ENCODE measurements around the gene MTSS2.

Gene MTSS2

GRCh38 chr16:70697594-70698170 lies 11.8 kb upstream of the MTSS2 start:
- no peak for DNase-seq

DNA sequence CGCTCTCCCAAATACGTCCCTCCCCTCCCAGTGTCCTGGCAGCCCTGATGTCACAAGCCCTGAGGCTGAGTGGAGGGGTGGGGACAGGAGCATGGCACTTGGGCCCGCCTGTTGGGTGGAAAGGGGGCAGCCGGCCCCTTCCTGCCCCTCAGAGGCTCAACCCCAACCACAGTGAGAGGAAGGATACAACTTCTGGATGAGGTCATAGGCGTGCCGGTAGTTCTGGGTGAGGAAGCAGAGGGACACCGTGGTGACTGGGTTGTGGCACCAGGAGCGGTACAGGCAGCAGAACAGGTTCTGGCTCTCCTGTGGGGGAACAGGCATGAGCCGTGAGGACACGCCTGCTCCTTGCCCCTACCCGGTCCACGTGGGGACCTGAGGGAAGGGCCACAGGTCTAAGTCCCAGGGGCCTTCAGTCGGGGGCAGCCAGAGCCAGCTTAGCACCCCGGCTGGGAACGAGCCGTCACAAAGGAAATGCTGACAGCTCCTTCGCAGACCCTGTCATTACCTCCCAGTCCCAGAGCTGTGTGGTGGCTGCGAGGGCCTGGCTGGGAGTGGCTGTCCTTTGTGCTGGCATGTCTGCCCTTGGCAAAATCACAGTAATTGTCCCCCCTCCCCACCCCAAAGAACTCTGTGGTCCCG lies 11.2 kb upstream of the MTSS2 start:
- no peak for DNase-seq

- DNase-seq = no peak
Observed at GRCh38 chr16:70696355-70696754, 10.5 kb upstream of the MTSS2 start.

GRCh38 chr16:70695331-70696070 lies 9.6 kb upstream of the MTSS2 start:
- DNase-seq = peak in 1 of 5 donors; percentile 13

- DNase-seq = no peak
Observed at GRCh38 chr16:70694868-70695218, 9.0 kb upstream of the MTSS2 start.

DNA sequence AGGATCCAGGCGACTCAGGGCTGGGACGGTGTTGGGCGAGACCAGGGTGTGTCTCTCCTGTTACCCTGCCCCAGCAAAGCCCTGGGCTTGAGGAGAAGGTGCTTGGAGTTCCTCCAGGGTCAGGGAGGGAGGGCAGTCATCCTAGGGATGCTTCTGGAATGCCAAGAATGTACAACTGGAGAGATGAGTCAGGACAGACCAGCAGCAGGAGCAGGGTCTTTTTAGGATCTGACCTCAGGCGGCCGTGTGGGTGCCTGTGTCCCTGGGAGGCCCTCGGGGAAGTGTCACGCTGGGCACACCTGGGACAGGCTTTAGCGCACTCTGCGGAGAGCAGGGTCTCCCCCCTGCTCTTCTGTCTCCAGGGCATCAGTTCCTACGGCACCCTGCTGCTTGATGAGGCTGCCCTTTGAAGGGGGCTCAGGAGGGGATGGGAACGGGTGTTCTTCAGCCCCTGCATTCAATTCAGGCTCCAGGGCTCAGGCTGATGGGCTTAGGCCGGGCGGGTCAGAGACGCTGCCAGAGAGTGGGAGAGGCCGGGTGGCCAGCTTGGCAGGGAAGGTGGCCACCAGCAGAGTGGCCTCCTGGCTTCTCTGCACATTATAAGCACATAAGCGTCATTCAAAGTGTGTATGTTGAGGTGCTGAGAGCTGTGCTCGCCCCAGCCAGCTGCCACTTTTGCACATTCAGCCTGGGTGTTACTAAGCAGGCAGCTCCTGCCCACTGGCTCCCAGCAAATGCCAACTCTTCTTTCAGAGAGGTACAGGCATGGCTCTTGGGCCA lies 8.4 kb upstream of the MTSS2 start:
- no peak for DNase-seq

DNA sequence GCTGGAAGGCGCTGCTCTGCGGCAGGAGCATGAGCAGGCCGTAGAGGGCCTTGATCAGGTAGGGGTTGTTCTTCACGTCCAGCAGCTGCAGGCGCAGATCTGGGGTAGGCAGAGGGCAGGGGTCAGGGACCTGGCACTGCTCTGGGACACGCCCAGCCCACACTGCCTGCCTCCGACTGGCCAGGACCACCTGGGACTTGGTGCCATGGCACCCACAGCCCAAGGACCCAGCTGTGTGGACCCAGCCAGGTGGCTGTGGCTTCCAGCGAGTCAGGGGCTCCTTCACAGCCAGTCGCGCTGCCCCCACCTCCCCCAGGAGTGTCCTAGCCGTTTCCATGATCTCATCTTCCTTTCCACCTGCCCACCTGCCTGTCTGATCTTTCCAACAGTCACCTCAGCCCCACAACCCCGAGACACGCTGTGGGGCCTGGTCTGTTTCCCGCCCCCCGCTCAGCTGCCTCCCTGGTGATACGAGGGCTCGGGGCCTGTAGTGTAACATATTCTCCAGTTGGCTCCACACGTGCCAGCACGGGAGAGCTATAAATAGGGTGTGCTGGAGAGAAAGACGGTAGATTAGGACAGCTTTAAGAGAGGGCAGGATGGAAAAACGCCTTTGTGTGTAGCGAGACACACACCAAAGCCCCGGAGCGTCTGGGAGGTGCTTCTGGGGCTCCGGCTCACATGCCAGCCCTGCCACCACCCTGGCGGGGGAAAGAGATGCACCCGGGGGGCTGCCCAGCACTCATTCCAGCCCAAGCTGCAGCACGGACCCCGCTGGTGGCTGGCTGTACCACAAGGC lies 7.2 kb upstream of the MTSS2 start:
- no peak for DNase-seq

DNA sequence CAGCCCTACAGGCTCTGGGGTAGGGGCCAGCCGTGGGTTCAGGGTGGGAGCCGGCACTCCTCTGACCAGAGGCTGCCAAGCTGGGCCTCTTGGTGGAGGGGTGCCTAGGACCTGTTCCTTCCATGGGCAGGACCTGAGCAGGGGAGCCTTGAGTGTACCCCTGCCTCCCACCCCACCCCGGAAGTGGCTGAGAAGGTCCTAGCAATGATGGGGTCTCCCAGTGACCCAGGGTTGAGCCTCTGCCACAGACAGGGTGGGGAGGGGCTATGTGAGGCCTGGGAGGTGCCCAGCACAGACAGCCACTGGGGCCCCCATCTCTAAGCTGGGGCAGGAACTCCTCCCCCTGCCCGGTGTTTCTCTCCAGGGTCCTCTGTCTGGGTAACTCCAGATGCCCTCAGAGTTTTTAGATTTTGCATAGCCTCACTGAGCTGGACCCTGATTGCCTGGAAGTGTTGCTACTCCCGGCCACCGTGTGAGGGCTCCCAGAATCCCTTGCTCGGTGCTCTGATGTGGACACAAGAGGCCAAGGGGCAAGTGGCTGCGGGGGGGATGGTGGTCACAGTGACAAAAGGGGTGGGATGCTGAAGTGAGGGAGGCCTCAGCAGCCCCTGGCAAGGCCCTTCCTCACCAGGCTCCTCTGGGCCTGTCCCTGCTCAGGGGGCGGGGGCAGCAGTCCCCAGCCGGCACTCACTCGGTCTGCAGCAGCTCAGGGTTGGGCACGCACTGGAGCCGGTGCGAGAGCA lies 6.4 kb upstream of the MTSS2 start:
- DNase-seq = no peak

DNA sequence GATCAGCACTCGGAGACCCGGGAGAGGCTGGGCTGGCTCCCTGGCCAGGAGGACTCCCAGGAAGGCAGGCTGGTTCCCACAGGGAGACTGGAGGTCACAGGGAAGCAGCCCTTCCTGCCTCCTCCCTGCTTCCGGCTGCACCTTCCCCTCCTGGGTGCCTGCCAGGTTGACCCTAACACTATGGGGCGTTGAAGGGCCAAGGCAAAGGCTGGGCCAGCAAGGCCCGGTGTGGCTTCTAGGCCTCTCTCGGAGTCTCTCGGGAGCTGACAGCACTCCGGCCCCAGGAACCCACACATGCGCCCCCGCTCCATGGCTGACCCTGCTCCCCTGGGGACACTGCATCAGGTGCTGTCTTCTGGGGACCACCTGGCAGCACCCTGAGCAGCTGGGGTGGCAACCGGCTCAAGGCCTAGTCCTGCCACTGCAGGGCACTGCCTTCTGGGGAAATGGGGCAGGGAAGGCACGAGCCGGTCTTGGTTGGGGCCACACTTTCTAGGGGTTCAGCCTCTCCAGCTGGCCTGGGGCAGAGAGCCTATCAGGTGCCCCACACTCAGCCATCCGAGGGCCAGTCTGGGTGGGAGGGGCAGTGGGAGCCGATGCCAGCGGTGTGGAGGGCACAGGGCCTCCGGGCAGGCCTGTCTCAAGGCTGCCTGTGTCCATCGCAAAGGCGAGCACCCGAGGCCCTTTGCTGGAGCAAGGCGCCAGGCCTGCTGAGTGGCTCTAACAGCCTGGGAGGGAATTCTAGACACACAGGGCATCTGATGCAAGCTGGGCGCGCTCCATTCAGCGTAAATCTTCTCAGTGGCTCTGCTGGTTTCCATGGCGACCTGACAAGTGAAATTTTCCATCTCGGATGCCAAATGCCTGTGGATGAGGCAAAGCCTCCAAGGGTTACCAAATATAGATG lies 5.6 kb upstream of the MTSS2 start:
- no peak for DNase-seq

DNA sequence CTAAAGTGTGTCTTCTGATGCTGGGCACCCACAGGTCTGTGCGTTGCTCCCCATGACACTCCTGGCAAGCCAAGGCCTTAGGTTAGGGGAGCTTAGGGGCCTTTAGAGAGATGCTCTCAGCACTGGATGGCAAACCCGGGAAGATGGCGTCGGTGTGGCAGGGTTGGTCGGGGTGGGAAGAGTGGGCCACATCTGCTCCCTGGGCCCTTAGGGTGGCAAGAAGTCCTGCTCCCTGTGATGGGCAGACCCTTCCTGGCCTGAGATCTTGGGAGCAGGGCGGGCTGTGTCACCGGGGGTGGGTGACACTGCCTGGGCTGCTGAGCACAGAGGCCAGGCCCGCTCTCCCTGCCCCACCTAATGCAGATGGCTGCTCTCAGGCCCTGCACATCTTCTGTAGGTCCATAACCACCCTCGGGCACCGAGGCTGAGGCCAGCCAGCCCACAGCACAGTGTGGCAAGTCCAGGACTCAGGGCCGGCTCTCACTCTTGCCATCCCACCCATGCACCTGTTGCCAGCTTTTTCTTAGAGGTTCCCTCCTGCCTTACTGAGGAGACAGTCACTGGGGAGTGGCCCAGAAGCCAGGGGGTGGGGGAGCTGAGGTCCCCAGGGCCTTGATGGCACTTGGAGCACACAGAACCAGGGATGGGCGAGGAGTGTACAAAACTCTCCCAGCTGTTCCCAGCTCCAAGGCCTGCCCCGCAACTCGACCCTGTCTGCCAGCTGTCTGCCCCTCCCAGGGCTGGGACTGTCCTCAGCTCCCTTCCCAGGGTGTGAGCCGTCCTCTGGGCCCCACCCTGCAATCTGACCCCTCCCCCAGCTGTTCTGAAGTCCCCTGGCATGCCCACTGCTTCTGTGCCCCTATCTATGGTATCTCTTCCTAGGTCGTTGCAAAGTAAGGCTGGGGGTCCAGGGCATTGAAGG lies 4.4 kb upstream of the MTSS2 start:
- DNase-seq = no peak

GRCh38 chr16:70689035-70689969 lies 3.4 kb upstream of the MTSS2 start:
- no peak for DNase-seq

- no peak for DNase-seq
Observed at GRCh38 chr16:70688246-70688742, 2.4 kb upstream of the MTSS2 start.

DNA sequence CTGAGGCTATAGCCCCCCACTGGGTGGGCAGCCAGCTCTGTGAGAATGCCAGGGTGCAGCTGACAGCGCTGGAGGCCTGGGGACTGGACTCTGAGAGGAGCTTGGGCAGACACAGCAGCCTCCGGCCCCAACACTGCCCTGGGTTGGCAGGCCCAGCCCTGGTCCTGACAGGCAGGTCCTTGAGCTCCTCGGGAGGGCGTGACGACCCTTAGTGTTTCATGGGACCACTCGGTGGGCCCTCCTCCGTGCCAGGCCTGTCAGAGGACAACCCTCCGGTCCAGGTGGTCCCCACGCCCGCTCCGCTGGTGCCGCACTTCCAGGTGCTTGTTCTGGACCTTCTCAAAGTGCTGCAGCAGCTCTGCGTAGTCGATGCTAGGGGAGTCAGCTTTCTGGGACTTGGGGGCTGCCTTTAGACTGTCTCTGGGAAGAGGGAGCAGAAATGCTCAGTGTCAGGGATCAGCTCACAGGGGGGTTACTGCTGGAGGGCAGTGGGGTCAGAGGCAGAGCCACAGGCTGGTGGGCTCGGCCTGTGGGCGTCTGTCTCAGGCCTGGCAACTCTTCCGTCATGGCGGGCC lies 1.9 kb upstream of the MTSS2 start:
- no peak for DNase-seq

- DNase-seq = no peak
Observed at GRCh38 chr16:70687102-70687511, 1.3 kb upstream of the MTSS2 start.

DNA sequence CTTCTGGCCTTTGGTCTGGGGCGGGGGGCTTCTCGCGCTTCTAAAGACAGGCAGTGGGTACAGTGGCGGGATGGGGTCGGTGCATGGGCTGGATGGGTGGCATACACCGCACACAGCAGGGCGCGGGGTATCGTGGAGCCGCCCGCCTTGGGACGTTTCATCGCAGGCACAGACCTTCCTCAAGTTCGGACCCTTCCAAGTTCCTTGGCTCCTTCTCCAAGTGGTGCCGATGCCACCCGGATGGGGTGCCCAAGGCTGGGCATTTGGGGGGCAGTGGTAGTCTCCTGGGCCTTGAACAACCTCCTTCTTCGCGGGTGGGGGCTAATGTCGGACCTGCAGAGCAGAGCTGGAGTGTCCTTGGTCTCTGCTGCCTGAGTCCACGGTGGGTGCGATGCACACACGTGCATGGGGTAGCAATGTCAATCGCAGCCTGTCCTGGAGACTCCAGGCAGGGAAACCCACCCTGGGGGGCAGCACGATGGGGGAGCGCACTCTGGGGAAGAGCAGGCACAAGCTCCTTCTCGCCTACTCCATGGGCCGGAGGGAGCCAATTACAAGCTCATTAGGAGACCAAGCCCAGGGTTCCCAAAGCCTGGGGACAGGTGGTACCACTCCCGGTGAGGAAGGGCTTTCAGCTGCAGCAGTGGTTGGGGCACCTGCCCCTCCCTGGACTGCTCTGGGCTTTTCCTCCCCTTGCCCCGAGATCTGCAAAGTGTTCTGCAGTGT lies 686 bp upstream of the MTSS2 start:
- no peak for DNase-seq

DNA sequence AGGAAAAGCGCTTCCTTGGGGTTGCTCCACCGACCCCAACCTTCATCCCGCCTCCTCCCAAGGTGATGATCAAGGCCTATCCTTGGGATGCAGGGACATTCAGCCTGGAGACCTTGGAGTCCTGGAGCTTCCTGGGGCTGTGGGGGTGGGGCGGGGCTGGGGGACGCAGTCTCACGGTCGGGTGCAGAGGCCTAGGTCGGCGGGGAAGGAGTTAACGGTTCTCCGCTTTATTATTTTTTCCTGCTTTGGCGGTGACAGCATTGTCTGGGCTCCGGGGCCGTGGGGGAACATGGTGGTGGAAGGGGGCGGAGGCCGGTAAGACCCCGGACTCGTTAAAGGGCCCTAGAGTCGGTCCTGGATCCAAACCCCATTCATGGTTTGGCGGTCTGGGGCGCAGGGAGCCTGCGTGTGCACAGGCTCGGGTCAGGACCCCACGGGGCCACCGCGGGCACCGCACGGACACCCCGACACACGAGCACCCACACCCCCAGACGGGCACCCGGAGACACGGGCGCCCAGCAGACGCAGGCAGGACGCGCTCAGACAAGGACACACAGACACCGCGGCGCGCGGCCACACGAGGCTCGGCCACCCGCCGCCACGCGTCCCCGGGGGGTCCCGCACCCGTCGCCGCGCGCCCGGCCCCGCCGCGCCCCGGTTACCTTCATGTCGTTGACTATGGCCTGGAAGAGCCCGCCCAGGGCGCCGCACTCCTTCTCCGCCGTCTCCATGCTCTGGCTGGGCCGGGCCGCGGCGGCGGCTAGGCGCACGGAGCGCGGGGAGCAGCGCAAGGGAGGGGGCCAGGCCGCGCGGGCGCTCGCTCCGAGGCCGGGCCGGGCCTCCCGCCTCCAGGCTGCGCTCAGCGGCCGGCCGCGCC lies 554 bp downstream of the MTSS2 start:
- no peak for DNase-seq

All from T-helper 1 cell (primary cell).